ENCODE measurements around the gene SEMA3G.

- TF ChIP-seq, protein P1, sequence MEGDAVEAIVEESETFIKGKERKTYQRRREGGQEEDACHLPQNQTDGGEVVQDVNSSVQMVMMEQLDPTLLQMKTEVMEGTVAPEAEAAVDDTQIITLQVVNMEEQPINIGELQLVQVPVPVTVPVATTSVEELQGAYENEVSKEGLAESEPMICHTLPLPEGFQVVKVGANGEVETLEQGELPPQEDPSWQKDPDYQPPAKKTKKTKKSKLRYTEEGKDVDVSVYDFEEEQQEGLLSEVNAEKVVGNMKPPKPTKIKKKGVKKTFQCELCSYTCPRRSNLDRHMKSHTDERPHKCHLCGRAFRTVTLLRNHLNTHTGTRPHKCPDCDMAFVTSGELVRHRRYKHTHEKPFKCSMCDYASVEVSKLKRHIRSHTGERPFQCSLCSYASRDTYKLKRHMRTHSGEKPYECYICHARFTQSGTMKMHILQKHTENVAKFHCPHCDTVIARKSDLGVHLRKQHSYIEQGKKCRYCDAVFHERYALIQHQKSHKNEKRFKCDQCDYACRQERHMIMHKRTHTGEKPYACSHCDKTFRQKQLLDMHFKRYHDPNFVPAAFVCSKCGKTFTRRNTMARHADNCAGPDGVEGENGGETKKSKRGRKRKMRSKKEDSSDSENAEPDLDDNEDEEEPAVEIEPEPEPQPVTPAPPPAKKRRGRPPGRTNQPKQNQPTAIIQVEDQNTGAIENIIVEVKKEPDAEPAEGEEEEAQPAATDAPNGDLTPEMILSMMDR (IDR thresholded peaks at IDR 0.05), result no peak
- no peak for TF ChIP-seq POLR2A (IDR thresholded peaks at IDR 0.05)
These were observed 14.5 kb downstream of the SEMA3G start for GRCh38 chr3:52430416-52430810.

Measured in right lobe of liver (tissue), 4 donors.